GM13977 (cell line): Measurements from ENCODE around the gene EPS8.

ENCODE experiments used
- DNase-seq: peaks from one replicate; pipeline ENCODE4 v3.0.0; 2012; ENCODE audit warnings: low spot score
- CTCF ChIP-seq: IDR thresholded peaks from 2 replicates; pipeline ENCODE4 v1.5.1; 2012; ENCODE audit warnings: mild to moderate bottlenecking, control low read depth; ENCODE audit not compliant: insufficient read depth; ENCODE audit errors: extremely low read depth, missing control alignments
- in situ Hi-C: fragments of 300-500 bp; cut with MboI; formaldehyde crosslinking; loops from one replicate; pipeline ENCODE4 v1.12.0; 2022; ENCODE audit warnings: low sequenced_read_pairs, low pct_unique_long_range_greater_than_20kb, mixed read lengths, inconsistent platforms; ENCODE audit not compliant: unreplicated experiment

EPS8 gene

DNA sequence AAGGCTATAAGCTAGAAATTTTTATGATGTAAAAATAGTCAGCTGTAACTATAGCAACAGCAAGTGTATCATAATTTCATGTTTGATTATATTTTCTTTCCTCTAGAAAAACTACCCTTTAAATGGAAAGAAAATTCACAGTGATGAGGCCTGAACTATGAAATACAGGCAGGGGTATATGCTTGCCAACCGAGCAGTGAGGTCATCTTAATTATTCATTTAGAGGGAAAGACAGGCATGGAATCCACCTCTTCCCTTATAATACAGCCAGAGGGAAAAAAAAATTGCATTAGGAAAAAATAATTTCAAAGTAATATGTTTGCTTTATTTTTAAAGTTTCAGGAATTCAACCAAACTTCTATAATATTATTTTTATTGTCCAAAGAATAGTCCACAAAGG is 139.8 kb downstream of the EPS8 start:
- no peak for DNase-seq
- in situ Hi-C loops = no loop called here
- TF ChIP-seq CTCF = no peak

GRCh38 chr12:15648558-15648957 is 140.6 kb downstream of the EPS8 start:
- in situ Hi-C loops = no loop called here

DNA sequence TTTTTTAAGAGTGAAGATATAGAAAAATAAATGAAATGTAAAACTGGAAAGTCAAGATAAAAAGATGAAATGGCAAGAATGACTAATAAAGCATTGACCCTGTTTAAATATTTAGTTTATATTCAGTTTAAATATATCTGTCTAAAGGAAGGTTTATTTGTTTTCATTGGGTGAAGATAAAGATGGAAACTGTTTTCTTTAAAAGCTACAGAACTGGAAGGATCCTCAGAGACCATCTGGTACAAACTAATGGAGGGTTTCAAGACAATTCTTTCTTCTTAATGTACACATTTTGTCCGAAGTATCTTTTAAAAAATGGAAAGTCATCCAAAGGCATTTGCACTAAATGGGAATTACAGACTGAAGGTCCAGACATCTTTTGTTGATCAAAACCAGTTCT is 142.6 kb downstream of the EPS8 start:
- in situ Hi-C loops = no loop called here
- DNase-seq = no peak
- TF ChIP-seq CTCF = no peak

More at GRCh38 chr12:15648558-15648957, 140.6 kb downstream of the EPS8 start:
- TF ChIP-seq CTCF = no peak
- no peak for DNase-seq

DNA sequence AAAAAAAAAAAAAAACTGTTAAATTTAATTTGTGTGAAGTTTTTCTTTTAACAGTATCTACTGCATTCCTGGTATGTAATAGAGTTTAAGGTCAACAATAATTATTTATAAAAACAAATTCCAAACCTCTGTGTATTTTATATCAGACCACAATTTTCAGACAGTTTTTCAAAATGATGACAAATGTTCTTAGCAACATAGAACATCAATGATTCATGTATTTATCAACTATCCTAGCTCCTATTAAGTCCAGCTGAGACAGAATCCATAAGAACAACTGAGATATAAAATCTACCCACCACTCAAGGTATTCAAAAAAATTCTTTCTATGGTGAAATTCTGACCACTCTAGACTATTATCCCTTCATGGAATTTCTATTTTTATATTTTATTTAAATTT is 144.5 kb downstream of the EPS8 start:
- TF ChIP-seq CTCF = no peak
- in situ Hi-C loops = no loop called here
- no peak for DNase-seq

DNA sequence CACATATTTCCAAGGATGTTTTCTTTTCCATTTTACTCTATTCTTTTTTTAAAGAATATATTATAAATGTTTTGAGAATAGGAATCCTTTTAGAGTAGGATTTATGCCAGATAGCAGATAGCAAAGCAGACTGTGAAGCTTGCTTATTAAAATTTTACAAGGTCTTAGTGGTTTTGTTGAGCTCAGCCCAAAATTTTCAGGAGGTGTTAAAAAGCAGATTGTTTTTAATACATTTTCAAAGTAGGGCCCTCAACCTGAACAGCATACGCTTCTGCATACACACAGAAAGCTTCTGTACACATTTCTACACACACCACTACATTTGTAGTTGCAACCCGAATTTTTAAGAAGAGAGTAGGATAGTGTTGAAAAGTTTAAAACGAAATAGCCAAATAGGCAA is 151.0 kb downstream of the EPS8 start:
- in situ Hi-C loops = no loop called here
- TF ChIP-seq CTCF = no peak
- no peak for DNase-seq

DNA sequence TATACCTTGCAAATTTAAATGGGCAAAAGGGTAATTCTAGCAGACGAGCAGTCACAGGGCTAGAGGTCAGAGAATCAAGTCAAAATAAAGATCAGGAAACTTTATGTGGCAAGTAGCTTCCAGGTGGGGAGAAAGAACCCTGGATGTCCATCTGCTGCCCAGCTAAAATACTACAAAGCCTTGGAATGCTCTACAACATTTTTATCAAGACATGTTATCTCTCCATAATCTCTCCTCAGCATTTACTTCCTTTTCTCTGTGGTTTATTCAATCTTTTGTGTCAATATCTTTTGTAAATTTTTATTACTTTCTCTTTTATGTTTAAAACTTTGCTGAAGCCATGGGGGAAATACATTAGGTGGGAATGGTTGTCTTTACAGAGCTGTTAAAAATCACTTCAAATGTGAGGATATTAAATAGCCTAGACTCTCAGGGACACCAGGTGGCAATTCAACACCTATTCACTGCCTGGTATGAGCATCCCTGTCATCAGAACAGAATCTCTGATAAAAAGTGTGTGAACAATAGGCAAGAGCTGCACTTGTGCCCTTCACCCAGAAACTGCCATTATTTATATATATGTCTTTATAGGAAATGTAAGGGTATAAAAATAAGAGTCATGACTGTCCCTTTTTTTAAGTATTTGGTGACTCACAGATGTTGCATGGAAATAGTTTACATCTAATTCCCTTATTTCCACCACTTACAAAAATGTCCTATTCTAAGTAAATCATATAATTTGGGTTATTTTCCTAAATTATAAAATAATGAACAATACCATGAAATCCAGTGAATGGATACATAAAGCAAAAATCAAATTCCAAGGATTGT is 152.9 kb downstream of the EPS8 start:
- in situ Hi-C loops = no loop called here
- no peak for TF ChIP-seq CTCF
- no peak for DNase-seq
